Natural killer cell (primary cell): ENCODE measurements around the gene GNAI2. TPM values are rescaled to one million over a fixed set of nuclear protein-coding genes. Genes with fewer than 3 reads are reported as not detected.

Experiments used
- ATAC-seq, 3 donors: fragments of 150-1000 bp in 2 of 3; fragments of 200-7000 bp in 1 of 3; cut with Tn5 transposase; 1 replicate in 1 of 3; 2 replicates in 2 of 3; pipeline ENCODE4 v1.10.0; 2021; ENCODE audit warnings: mild to moderate bottlenecking in 2 of 3, moderate library complexity in 2 of 3
- DNase-seq, 2 donors: peaks; one replicate each; pipeline versions ENCODE4 v3.0.0 to v3.0.0-alpha.2; 2013 to 2021; ENCODE audit warnings: mixed read lengths in 1 of 2
- H3K27ac ChIP-seq: one replicate; pipeline ENCODE4 v1.5.1; 2013; ENCODE audit warnings: mild to moderate bottlenecking, low read length
- H3K27me3 ChIP-seq: one replicate; pipeline ENCODE4 v1.6.1; 2013; ENCODE audit warnings: low read length; ENCODE audit not compliant: control insufficient read depth, insufficient read depth
- H3K36me3 ChIP-seq: one replicate; pipeline ENCODE4 v1.6.1; 2013; ENCODE audit warnings: low read length; ENCODE audit not compliant: control insufficient read depth, insufficient read depth
- H3K4me1 ChIP-seq: one replicate; pipeline ENCODE4 v1.6.1; 2013; ENCODE audit warnings: low read length; ENCODE audit not compliant: control insufficient read depth, insufficient read depth
- H3K4me3 ChIP-seq: one replicate; pipeline ENCODE4 v1.5.1; 2013; ENCODE audit warnings: low read length
- H3K9me3 ChIP-seq: one replicate; pipeline ENCODE4 v1.6.1; 2013; ENCODE audit warnings: low read length; ENCODE audit not compliant: control insufficient read depth, insufficient read depth
- H3K27ac Mint-ChIP-seq, 2 donors: one replicate each; pipeline ENCODE4 v1.8.0; 2022; ENCODE audit warnings: mild to moderate bottlenecking in 2 of 2, mixed read lengths in 2 of 2, moderate library complexity in 1 of 2
- H3K27me3 Mint-ChIP-seq, 2 donors: one replicate each; pipeline ENCODE4 v1.8.0; 2022; ENCODE audit warnings: low read depth in 2 of 2, mixed read lengths in 2 of 2
- H3K36me3 Mint-ChIP-seq: one replicate; pipeline ENCODE4 v1.8.0; 2022; ENCODE audit warnings: mixed read lengths
- H3K4me1 Mint-ChIP-seq, 2 donors: one replicate each; pipeline ENCODE4 v1.8.0; 2022; ENCODE audit warnings: mixed read lengths in 2 of 2
- H3K4me3 Mint-ChIP-seq: one replicate; pipeline ENCODE4 v1.8.0; 2022; ENCODE audit warnings: mild to moderate bottlenecking, moderate library complexity, mixed read lengths
- H3K9me3 Mint-ChIP-seq, 2 donors: one replicate each; pipeline ENCODE4 v1.8.0; 2022; ENCODE audit warnings: mixed read lengths in 2 of 2
- WGBS: methylation state at CpG from one replicate; pipeline ENCODE4 v1.1.7; 2013; ENCODE audit warnings: missing lambda C conversion rate; ENCODE audit not compliant: insufficient coverage; 5-methylcytosine and 5-hydroxymethylcytosine counted together
- intact Hi-C: fragments of 100-400 bp; cut with micrococcal nuclease; formaldehyde crosslinking; loops from one replicate; pipeline ENCODE4 v1.14.2; 2022
- total RNA-seq, 4 donors: library from RNA; stranded (reverse); fragments of 120-200 nt in 1 of 4; gene quantifications; one replicate each; pipeline versions ENCODE4 v1.2.3 to v1.2.4, GENCODE V29; 2013 to 2022
- TF ChIP-seq, protein P1 (sequence below): fragments of 200-600 bp; IDR thresholded peaks from one replicate; pipeline ENCODE4 v1.8.0; 2022; ENCODE audit warnings: antibody characterized with exemption

Gene GNAI2
- total RNA-seq, 3 donors from 2014 or later (not counting 1 experiment from before 2014, with no cell fraction given), result 428 to 467 (median 447) TPM

DNA sequence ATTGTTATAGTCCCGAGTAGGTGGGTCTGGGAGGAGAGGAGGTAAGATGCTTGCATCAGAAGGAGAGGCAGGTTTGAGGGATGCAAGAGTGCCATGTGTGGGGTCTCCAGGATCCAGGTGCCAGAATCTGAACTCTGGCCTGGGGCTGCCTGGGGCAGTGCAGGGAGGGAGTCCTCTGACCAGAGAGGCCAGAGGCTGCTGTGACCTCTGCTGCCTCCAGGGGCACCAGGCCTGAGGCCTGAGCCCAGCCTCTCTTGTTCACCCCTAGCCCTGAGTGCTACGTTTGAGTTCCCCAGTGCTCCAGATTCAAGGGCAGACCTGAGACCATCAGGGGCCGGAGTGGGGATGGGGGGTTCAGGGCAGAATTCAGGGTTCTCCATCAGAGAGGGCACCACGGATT, 23.5 kb upstream of the GNAI2 start:
- intact Hi-C loops, result no loop called here
- Mint-ChIP-seq H3K9me3 (no peaks in the 10 kb centered on the region), H3K36me3 (no peaks in the 10 kb centered on the region), H3K27me3 (peaks cover 0 to 13% of the 10 kb centered on the region in 2 donors), H3K27ac (no peak overlapping the region), H3K4me1 (no peaks in the 10 kb centered on the region), H3K4me3 (no peak overlapping the region)
- ATAC-seq (no peak), DNase-seq (no peak)
- Histone ChIP-seq H3K36me3 (no peaks in the 10 kb centered on the region), H3K27ac (no peak overlapping the region), H3K9me3 (no peaks in the 10 kb centered on the region), H3K27me3 (no peaks in the 10 kb centered on the region), H3K4me3 (no peak overlapping the region), H3K4me1 (no peaks in the 10 kb centered on the region)
- TF ChIP-seq, protein P1, sequence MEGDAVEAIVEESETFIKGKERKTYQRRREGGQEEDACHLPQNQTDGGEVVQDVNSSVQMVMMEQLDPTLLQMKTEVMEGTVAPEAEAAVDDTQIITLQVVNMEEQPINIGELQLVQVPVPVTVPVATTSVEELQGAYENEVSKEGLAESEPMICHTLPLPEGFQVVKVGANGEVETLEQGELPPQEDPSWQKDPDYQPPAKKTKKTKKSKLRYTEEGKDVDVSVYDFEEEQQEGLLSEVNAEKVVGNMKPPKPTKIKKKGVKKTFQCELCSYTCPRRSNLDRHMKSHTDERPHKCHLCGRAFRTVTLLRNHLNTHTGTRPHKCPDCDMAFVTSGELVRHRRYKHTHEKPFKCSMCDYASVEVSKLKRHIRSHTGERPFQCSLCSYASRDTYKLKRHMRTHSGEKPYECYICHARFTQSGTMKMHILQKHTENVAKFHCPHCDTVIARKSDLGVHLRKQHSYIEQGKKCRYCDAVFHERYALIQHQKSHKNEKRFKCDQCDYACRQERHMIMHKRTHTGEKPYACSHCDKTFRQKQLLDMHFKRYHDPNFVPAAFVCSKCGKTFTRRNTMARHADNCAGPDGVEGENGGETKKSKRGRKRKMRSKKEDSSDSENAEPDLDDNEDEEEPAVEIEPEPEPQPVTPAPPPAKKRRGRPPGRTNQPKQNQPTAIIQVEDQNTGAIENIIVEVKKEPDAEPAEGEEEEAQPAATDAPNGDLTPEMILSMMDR, result no peak
- 86% methylated on average over 4 of the region's 4 CpGs for WGBS

DNA sequence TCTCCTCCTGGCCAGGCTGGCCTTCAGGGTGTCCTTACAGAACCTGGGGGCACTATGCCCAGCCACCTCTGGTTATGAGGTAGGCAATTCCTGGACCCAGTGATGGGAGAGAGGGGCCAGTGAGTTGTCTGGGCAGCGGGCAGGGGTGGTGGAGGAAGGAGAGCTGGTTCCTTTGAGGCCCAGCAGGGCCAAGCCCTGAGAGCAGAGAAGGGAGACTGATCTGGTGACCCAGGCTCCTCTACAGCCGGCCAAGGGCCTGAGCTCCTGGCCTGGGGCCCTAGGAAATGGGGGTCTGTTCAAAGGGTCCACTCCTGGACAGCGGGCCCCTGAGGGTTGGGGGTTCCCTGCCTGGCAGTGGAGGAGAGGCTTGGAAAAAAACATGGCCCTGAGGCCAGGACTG, 23.0 kb upstream of the GNAI2 start:
- TF ChIP-seq, protein P1, result no peak
- no peak for ATAC-seq
- Mint-ChIP-seq H3K36me3 (no peaks in the 10 kb centered on the region), H3K27me3 (peaks cover 0 to 8% of the 10 kb centered on the region in 2 donors), H3K27ac (no peak overlapping the region), H3K4me1 (no peaks in the 10 kb centered on the region), H3K4me3 (no peak overlapping the region), H3K9me3 (no peaks in the 10 kb centered on the region)
- intact Hi-C loops, result no loop called here
- Histone ChIP-seq H3K36me3 (no peaks in the 10 kb centered on the region), H3K27ac (no peak overlapping the region), H3K9me3 (no peaks in the 10 kb centered on the region), H3K4me1 (no peaks in the 10 kb centered on the region), H3K27me3 (no peaks in the 10 kb centered on the region), H3K4me3 (no peak overlapping the region)
- WGBS, result 93% methylated on average over 3 of the region's 3 CpGs
- DNase-seq, result no peak

DNA sequence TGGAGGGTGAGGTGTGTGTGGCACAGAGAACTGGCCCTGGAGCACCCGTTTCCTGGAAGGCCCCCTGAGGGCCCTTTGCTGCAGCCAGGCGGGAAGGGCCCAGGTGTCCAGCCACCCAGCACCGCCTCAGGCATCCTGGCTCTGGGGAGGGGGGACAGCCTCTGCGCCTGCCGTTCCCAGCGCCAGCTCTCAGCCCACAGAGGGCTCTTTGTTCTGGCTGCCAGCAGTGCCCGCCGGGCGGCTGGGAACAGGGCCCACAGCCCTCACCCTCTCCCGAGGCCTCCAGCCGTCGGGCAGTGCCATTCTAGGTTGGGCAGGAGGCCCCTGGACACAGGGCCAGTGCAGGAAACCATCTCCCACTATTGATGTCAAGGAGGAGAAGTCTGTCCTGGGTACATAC, 22.6 kb upstream of the GNAI2 start:
- DNase-seq, result no peak
- TF ChIP-seq, protein P1, result no peak
- no peaks in the 10 kb centered on the region for H3K4me1 Mint-ChIP-seq
- Histone ChIP-seq H3K9me3 (no peaks in the 10 kb centered on the region), H3K4me1 (no peaks in the 10 kb centered on the region), H3K36me3 (no peaks in the 10 kb centered on the region), H3K27ac (no peak overlapping the region), H3K27me3 (no peaks in the 10 kb centered on the region), H3K4me3 (no peak overlapping the region)
- no peak for ATAC-seq
- H3K36me3 Mint-ChIP-seq, result no peaks in the 10 kb centered on the region
- 88% methylated on average over 12 of the region's 12 CpGs for WGBS
- no peak overlapping the region for H3K27ac Mint-ChIP-seq
- peaks cover 0 to 5% of the 10 kb centered on the region in 2 donors for H3K27me3 Mint-ChIP-seq
- intact Hi-C loops, result no loop called here
- H3K4me3 Mint-ChIP-seq, result no peak overlapping the region
- no peaks in the 10 kb centered on the region for H3K9me3 Mint-ChIP-seq

DNA sequence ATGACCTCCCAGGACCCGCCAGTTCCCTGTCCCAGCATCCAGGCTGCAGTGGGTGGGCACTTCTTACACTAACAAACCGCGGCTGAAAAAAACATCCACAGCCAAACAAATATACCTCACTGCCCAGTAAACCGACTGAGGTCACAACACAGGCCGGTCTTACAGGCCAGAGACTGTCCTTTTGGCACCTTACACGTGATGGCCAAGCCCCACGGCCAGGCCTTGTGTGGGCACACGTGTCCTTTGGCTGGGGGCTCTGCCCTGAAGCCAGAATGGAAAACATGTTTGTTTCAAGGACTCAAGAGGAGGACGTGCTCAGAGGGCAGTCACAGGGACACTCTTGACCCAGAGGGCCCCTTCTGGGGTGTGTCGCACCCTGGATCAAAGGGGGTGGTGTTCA, 21.2 kb upstream of the GNAI2 start:
- no peak overlapping the region for H3K27ac Mint-ChIP-seq
- no peak overlapping the region for H3K4me3 ChIP-seq
- no peaks in the 10 kb centered on the region for H3K9me3 Mint-ChIP-seq
- H3K36me3 Mint-ChIP-seq, result no peaks in the 10 kb centered on the region
- no peaks in the 10 kb centered on the region for H3K4me1 ChIP-seq
- no peaks in the 10 kb centered on the region for H3K36me3 ChIP-seq
- no peaks in the 10 kb centered on the region for H3K27me3 ChIP-seq
- ATAC-seq (no peak), DNase-seq (no peak)
- intact Hi-C loops, result no loop called here
- no peak overlapping the region for H3K4me3 Mint-ChIP-seq
- no peaks in the 10 kb centered on the region for H3K4me1 Mint-ChIP-seq
- no peaks in the 10 kb centered on the region for H3K9me3 ChIP-seq
- 84% methylated on average over 10 of the region's 10 CpGs for WGBS
- no peak overlapping the region for H3K27ac ChIP-seq
- no peaks in the 10 kb centered on the region for H3K27me3 Mint-ChIP-seq
- TF ChIP-seq, protein P1, result no peak
